Raji (cell line): ENCODE measurements around the gene UTP3.

ENCODE experiments used
- POLR2A ChIP-seq: IDR thresholded peaks from 2 replicates; pipeline ENCODE4 v1.6.1; 2011; ENCODE audit warnings: low read depth, low read length, control low read depth; ENCODE audit not compliant: insufficient read depth

UTP3 gene

GRCh38 chr4:70687821-70688794 is at the start of gene UTP3:
Gene UTP3 (plus strand): TSS chr4:70688532. CDS start chr4:70688678, 146 bp downstream.
- peak; percentile 79 for TF ChIP-seq POLR2A

GRCh38 chr4:70640192-70640591 is 48.1 kb upstream of the UTP3 start:
- no peak for TF ChIP-seq POLR2A

GRCh38 chr4:70651864-70652506 is 36.3 kb upstream of the UTP3 start:
- TF ChIP-seq POLR2A: no peak

- TF ChIP-seq POLR2A: no peak
Measured at GRCh38 chr4:70654605-70655011, 33.7 kb upstream of the UTP3 start.

GRCh38 chr4:70657326-70657725 is 31.0 kb upstream of the UTP3 start:
- TF ChIP-seq POLR2A: no peak

GRCh38 chr4:70658418-70658817 is 29.9 kb upstream of the UTP3 start:
- no peak for TF ChIP-seq POLR2A

GRCh38 chr4:70660106-70660505 is 28.2 kb upstream of the UTP3 start:
- TF ChIP-seq POLR2A: no peak

GRCh38 chr4:70666369-70666768 is 22.0 kb upstream of the UTP3 start, which contains the start of gene JCHAIN:
Gene JCHAIN (minus strand): TSS chr4:70666508. CDS start chr4:70666490, 18 bp downstream.
- TF ChIP-seq POLR2A: peak; percentile 64

- 0 out of 2 replicates have a peak, but pooled peaks have one; percentile 22 for TF ChIP-seq POLR2A
Measured at GRCh38 chr4:70667740-70668535, 20.4 kb upstream of the UTP3 start.

GRCh38 chr4:70670332-70671014 is 17.9 kb upstream of the UTP3 start:
- TF ChIP-seq POLR2A: no peak

GRCh38 chr4:70671091-70671490 is 17.2 kb upstream of the UTP3 start:
- TF ChIP-seq POLR2A: no peak

GRCh38 chr4:70674191-70674590 is 14.1 kb upstream of the UTP3 start:
- TF ChIP-seq POLR2A: no peak

GRCh38 chr4:70674731-70675130 is 13.6 kb upstream of the UTP3 start:
- no peak for TF ChIP-seq POLR2A

- TF ChIP-seq POLR2A: 0 out of 2 replicates have a peak, but pooled peaks have one; percentile 9
Measured at GRCh38 chr4:70676554-70677090, 11.7 kb upstream of the UTP3 start.
